Panc1 (cell line): Measurements from ENCODE around the gene TMPRSS3. TPM values are rescaled to one million over a fixed set of nuclear protein-coding genes. Genes with fewer than 3 reads are reported as not detected.

Source experiments
- ATAC-seq: fragments of 200-7000 bp; cut with Tn5 transposase; 2 replicates; pipeline ENCODE4 v1.9.1; 2020; ENCODE audit warnings: mild to moderate bottlenecking, moderate library complexity
- BruUV-seq: library from RNA; stranded (reverse); fragments of 400-500 nt; replicated peaks from 2 replicates; lab custom pipeline; 2021; lab: Mats Ljungman, UMichigan
- CTCF ChIA-PET: fragments of 300-600 bp; sonication (Branson Sonifier 250); formaldehyde crosslinking; loops from one replicate; lab custom pipeline; 2022; ENCODE audit warnings: antibody characterized with exemption; lab: Charles Lee
- POLR2A ChIA-PET: fragments of 300-600 bp; sonication (Branson Sonifier 250); formaldehyde crosslinking; loops from one replicate; lab custom pipeline; 2022; ENCODE audit warnings: antibody characterized with exemption; lab: Charles Lee
- DNase-seq: peaks from one replicate; pipeline ENCODE4 v3.0.0-alpha.2; 2010; ENCODE audit warnings: low read depth, low spot score
- H3K27ac ChIP-seq: 2 replicates; pipeline ENCODE4 v1.5.1; 2011; ENCODE audit warnings: mild to moderate bottlenecking, low read length, inconsistent platforms
- H3K27me3 ChIP-seq: fragments of 200-500 bp; sonication (Bioruptor generic); 2 replicates; pipeline ENCODE4 v1.6.0; 2014; ENCODE audit warnings: low read length, inconsistent platforms; ENCODE audit not compliant: control insufficient read depth, insufficient read depth
- H3K36me3 ChIP-seq: fragments of 200-500 bp; sonication (Bioruptor generic); 2 replicates; pipeline ENCODE4 v1.5.1; 2014; ENCODE audit warnings: inconsistent platforms, mild to moderate bottlenecking, low read length, moderate library complexity; ENCODE audit not compliant: control insufficient read depth, insufficient read depth
- H3K4me1 ChIP-seq: 2 replicates; pipeline ENCODE4 v1.5.1; 2011; ENCODE audit warnings: inconsistent platforms, mild to moderate bottlenecking, low read length, moderate library complexity; ENCODE audit not compliant: control insufficient read depth, insufficient read depth
- H3K4me3 ChIP-seq, 2 experiments: 2 replicates each; pipeline ENCODE4 v1.5.1; 2011 to 2012; ENCODE audit warnings: low read depth in 2 of 2, low read length in 2 of 2, mild to moderate bottlenecking in 2 of 2, inconsistent platforms in 1 of 2, moderate library complexity in 1 of 2
- H3K9me3 ChIP-seq: fragments of 200-500 bp; sonication (Bioruptor generic); 2 replicates; pipeline ENCODE4 v1.5.1; 2014; ENCODE audit warnings: low read depth, mild to moderate bottlenecking, inconsistent platforms, low read length, moderate library complexity; ENCODE audit not compliant: control insufficient read depth, insufficient read depth
- CTCF ChIP-seq: fragments of 450-650 bp; IDR thresholded peaks from 2 replicates; pipeline ENCODE4 v1.5.1; 2017; ENCODE audit warnings: mild to moderate bottlenecking
- POLR2AphosphoS5 ChIP-seq: IDR thresholded peaks from 2 replicates; pipeline ENCODE4 v1.6.1; 2012; ENCODE audit warnings: mild to moderate bottlenecking, low read depth, low read length, moderate library complexity
- REST ChIP-seq, 2 experiments: IDR thresholded peaks; 2 replicates each; pipeline ENCODE4 v1.6.1; 2011 to 2012; ENCODE audit warnings: low read depth in 2 of 2, control low read depth in 1 of 2, low read length in 1 of 2, mild to moderate bottlenecking in 1 of 2, moderate library complexity in 1 of 2; ENCODE audit not compliant: insufficient read depth in 1 of 2
- SIN3A ChIP-seq: IDR thresholded peaks from 2 replicates; pipeline ENCODE4 v1.6.1; 2012; ENCODE audit warnings: low read depth, mild to moderate bottlenecking, low read length, moderate library complexity, borderline replicate concordance; ENCODE audit not compliant: insufficient read depth
- TCF7L2 ChIP-seq: IDR thresholded peaks from 2 replicates; pipeline ENCODE4 v1.6.1; 2011; ENCODE audit warnings: mild to moderate bottlenecking, low read depth, low read length, inconsistent platforms
- in situ Hi-C: cut with HindIII; loops from 2 replicates; pipeline ENCODE4 v1.10.0; 2016; ENCODE audit warnings: low sequenced_read_pairs, low pct_unique_long_range_greater_than_20kb
- intact Hi-C: fragments of 100-400 bp; cut with micrococcal nuclease; formaldehyde crosslinking; loops from one replicate; pipeline ENCODE4 v1.10.0; 2022; ENCODE audit not compliant: unreplicated experiment
- total RNA-seq: library from RNA; stranded (reverse); gene quantifications from one replicate; pipeline ENCODE4 v1.2.1, GENCODE V29; 2021; ENCODE audit not compliant: unreplicated experiment

TMPRSS3 gene
- total RNA-seq, 1 experiment from 2014 or later: not detected

- TF ChIP-seq SIN3A: no peak
- no peak for TF ChIP-seq CTCF
- TF ChIP-seq TCF7L2: no peak
- TF ChIP-seq REST (IDR thresholded peaks at IDR 0.05; ENCODE audit: insufficient read depth in 1 of 2, low read depth in 2 of 2, low read length in 1 of 2): no peak
- no peak for TF ChIP-seq POLR2AphosphoS5
- in situ Hi-C loops (no loop called here), intact Hi-C loops (no loop called here)
- ChIA-PET POLR2A (no interaction called here), CTCF (no interaction called here)
- Histone ChIP-seq H3K9me3 (peaks cover 5% of the 10 kb centered on the region; the same call in 1 of the 2 replicates), H3K36me3 (no peaks in the 10 kb centered on the region), H3K27ac (no peak overlapping the region), H3K4me1 (no peaks in the 10 kb centered on the region), H3K27me3 (peaks cover 3% of the 10 kb centered on the region; the same call in 1 of the 2 replicates), H3K4me3 (no peak overlapping the region)
- ATAC-seq (no peak), DNase-seq (no peak)
- BruUV-seq: no TSS peak
Measured at GRCh38 chr21:42435401-42435800, 39.5 kb upstream of the TMPRSS3 start.

GRCh38 chr21:42434884-42435283 lies 39.0 kb upstream of the TMPRSS3 start:
- no peak overlapping the region for H3K4me3 ChIP-seq
- no TSS peak for BruUV-seq
- H3K27ac ChIP-seq: no peak overlapping the region
- ATAC-seq (no peak), DNase-seq (no peak)
- CTCF ChIA-PET: no interaction called here
- H3K4me1 ChIP-seq: no peaks in the 10 kb centered on the region
- POLR2A ChIA-PET: no interaction called here
- peaks cover 5% of the 10 kb centered on the region; the same call in 1 of the 2 replicates for H3K9me3 ChIP-seq
- in situ Hi-C loops: no loop called here
- intact Hi-C loops: no loop called here
- TF ChIP-seq POLR2AphosphoS5: no peak
- no peak for TF ChIP-seq TCF7L2
- no peak for TF ChIP-seq SIN3A
- no peak for TF ChIP-seq REST (IDR thresholded peaks at IDR 0.05; ENCODE audit: insufficient read depth in 1 of 2, low read depth in 2 of 2, low read length in 1 of 2)
- TF ChIP-seq CTCF: no peak
- H3K36me3 ChIP-seq: no peaks in the 10 kb centered on the region
- H3K27me3 ChIP-seq: peaks cover 3% of the 10 kb centered on the region; the same call in 1 of the 2 replicates
